Right lobe of liver (tissue), 4 donors: ENCODE measurements around the gene ATG101.

ENCODE experiments used
- POLR2A ChIP-seq: fragments of 450-650 bp; IDR thresholded peaks from one replicate; pipeline ENCODE4 v1.6.1; 2017; ENCODE audit warnings: antibody characterized with exemption, mild to moderate bottlenecking
- TF ChIP-seq, protein P1 (sequence below), 4 donors: fragments of 200-600 bp in 3 of 4; fragments of 450-650 bp in 1 of 4; IDR thresholded peaks; one replicate each; pipeline versions ENCODE4 v1.5.1 to v1.8.0; 2016 to 2022; ENCODE audit warnings: antibody characterized with exemption in 4 of 4, mild to moderate bottlenecking in 2 of 4
- donor health status: DM: no; HTN: no; CAD: no.
- donor health status: DM: no; HTN: no; CAD: no.
- donor health status: DM: no; HTN: yes; CAD: no.

GRCh38 chr12:52035190-52035589 is 34.6 kb upstream of the ATG101 start:
- TF ChIP-seq POLR2A = no peak
- TF ChIP-seq, protein P1, sequence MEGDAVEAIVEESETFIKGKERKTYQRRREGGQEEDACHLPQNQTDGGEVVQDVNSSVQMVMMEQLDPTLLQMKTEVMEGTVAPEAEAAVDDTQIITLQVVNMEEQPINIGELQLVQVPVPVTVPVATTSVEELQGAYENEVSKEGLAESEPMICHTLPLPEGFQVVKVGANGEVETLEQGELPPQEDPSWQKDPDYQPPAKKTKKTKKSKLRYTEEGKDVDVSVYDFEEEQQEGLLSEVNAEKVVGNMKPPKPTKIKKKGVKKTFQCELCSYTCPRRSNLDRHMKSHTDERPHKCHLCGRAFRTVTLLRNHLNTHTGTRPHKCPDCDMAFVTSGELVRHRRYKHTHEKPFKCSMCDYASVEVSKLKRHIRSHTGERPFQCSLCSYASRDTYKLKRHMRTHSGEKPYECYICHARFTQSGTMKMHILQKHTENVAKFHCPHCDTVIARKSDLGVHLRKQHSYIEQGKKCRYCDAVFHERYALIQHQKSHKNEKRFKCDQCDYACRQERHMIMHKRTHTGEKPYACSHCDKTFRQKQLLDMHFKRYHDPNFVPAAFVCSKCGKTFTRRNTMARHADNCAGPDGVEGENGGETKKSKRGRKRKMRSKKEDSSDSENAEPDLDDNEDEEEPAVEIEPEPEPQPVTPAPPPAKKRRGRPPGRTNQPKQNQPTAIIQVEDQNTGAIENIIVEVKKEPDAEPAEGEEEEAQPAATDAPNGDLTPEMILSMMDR (IDR thresholded peaks at IDR 0.05) = no peak
